Colonic mucosa (tissue), 4 donors: ENCODE results near the gene ERBB3. TPM values are rescaled to one million over a fixed set of nuclear protein-coding genes. Genes with fewer than 3 reads are reported as not detected.

Experiments used
- DNase-seq: peaks from one replicate; pipeline ENCODE4 v3.0.0-alpha.2; 2020
- H3K27ac ChIP-seq: fragments of 200-600 bp; one replicate; pipeline ENCODE4 v1.8.0; 2021
- H3K27me3 ChIP-seq: fragments of 200-600 bp; one replicate; pipeline ENCODE4 v1.8.0; 2021
- H3K36me3 ChIP-seq: fragments of 200-600 bp; one replicate; pipeline ENCODE4 v1.8.0; 2021
- H3K4me1 ChIP-seq: fragments of 200-600 bp; one replicate; pipeline ENCODE4 v1.8.0; 2021; ENCODE audit warnings: mild to moderate bottlenecking
- H3K4me3 ChIP-seq: fragments of 200-600 bp; one replicate; pipeline ENCODE4 v1.8.0; 2021
- H3K9ac ChIP-seq, 2 donors: one replicate each; pipeline ENCODE4 v1.7.0; 2013; ENCODE audit warnings: control low read depth in 2 of 2, low read depth in 2 of 2, low read length in 2 of 2
- H3K9me3 ChIP-seq: fragments of 200-600 bp; one replicate; pipeline ENCODE4 v1.8.0; 2021
- CTCF ChIP-seq: fragments of 200-600 bp; IDR thresholded peaks from one replicate; pipeline ENCODE4 v1.8.0; 2022; ENCODE audit warnings: antibody characterized with exemption, mild to moderate bottlenecking
- intact Hi-C: fragments of 100-400 bp; cut with DNase I; formaldehyde crosslinking; loops from one replicate; pipeline ENCODE4 v1.14.1; 2022
- total RNA-seq, 2 donors: library from RNA; stranded (reverse); fragmentation: NEBNext Ultra II Directional in 1 of 2; extraction: Animal tissue kit (Norgen Biotek cat#: 25700) in 1 of 2; gene quantifications; one replicate each; pipeline ENCODE4 v1.2.1, GENCODE V29; 2021
- donor health status: healthy.
- donor health status: DM: no; HTN: no; CAD: no.
- donor health status: DM: no; HTN: no; CAD: no.

ERBB3 gene
- total RNA-seq, 2 donors from 2014 or later, result 158 to 206 TPM

DNA sequence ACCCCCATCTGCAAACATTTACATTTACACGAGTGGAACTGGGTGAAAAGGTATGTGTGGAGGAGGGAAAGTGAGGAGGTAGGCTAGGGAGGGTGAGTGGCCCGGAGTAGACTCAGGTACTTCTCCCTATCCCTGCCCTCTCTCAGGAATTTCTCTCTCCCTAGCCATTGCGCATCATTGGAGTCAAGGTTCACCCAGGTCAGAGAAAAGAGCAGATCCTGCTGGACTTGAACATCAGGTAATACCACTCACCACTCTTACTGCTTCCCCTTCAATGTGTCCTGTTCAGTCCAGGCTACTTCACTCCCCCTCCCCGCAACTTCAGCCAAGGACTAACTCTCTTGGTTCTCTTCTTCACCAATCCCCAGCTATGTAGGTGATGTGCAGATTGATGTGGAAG lies 50.9 kb downstream of the ERBB3 start:
- Histone ChIP-seq H3K4me3 (no peak overlapping the region), H3K9ac (peak overlapping the region in 1 of 2 donors; percentile 9), H3K27ac (no peak overlapping the region), H3K36me3 (peaks cover 5% of the 10 kb centered on the region), H3K4me1 (peaks cover 14% of the 10 kb centered on the region), H3K27me3 (no peaks in the 10 kb centered on the region), H3K9me3 (no peaks in the 10 kb centered on the region)
- no peak for TF ChIP-seq CTCF
- DNase-seq, result no peak
- intact Hi-C loops, result no loop called here

DNA sequence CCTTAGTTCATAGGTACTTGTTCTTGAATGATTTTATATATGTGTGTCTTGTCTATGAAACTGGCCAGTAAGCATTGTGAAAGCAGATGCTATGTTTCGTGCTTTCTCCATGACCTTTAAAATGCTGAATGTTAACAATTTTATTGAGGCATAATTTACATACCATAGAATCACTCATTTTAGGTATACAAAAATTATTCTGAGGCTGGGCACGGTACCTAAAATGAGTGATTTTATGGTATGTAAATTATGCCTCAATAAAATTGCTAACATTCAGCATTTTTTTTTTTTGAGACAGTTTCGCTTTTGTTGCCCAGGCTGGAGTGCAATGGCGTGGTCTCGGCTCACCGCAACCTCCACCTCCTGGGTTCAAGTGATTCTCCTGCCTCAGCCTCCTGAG lies 54.9 kb downstream of the ERBB3 start:
- no peaks in the 10 kb centered on the region for H3K27me3 ChIP-seq
- H3K27ac ChIP-seq, result no peak overlapping the region
- H3K36me3 ChIP-seq, result peaks cover 12% of the 10 kb centered on the region
- intact Hi-C loops, result no loop called here
- peaks cover 1% of the 10 kb centered on the region for H3K4me1 ChIP-seq
- no peak overlapping the region for H3K9ac ChIP-seq
- DNase-seq, result no peak
- H3K9me3 ChIP-seq, result no peaks in the 10 kb centered on the region
- TF ChIP-seq CTCF, result no peak
- H3K4me3 ChIP-seq, result no peak overlapping the region

DNA sequence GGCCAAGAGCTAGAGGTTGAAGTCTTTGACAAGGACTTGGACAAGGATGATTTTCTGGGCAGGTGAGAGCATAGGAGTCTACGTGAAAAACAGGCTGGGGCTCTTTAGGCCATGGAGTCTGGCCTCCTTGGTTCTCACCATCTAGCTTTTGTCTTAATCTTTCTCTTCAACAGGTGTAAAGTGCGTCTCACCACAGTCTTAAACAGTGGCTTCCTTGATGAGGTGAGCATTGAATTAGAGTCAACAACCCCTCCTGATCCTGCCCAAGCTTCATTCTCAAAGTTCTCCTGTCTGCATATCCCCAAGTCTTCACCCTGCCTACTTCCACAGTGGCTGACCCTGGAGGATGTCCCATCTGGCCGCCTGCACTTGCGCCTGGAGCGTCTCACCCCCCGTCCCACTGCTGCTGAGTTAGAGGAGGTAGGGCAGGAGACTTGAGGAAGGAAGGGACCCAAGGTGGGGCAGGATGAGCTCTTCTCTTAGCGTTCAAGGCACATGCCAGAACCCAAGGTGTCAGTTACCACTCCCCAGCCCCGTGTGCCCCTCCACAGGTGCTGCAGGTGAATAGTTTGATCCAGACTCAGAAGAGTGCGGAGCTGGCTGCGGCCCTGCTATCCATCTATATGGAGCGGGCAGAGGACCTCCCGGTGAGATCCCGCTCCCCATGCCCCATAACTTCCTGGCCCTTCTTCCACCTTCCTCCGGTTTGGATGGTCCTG lies 58.0 kb downstream of the ERBB3 start:
- H3K27me3 ChIP-seq, result no peaks in the 10 kb centered on the region
- no peak for DNase-seq
- H3K9ac ChIP-seq, result no peak overlapping the region
- H3K9me3 ChIP-seq, result no peaks in the 10 kb centered on the region
- TF ChIP-seq CTCF, result no peak
- H3K4me3 ChIP-seq, result no peak overlapping the region
- peaks cover 17% of the 10 kb centered on the region for H3K36me3 ChIP-seq
- intact Hi-C loops, result no loop called here
- no peak overlapping the region for H3K27ac ChIP-seq
- no peaks in the 10 kb centered on the region for H3K4me1 ChIP-seq

DNA sequence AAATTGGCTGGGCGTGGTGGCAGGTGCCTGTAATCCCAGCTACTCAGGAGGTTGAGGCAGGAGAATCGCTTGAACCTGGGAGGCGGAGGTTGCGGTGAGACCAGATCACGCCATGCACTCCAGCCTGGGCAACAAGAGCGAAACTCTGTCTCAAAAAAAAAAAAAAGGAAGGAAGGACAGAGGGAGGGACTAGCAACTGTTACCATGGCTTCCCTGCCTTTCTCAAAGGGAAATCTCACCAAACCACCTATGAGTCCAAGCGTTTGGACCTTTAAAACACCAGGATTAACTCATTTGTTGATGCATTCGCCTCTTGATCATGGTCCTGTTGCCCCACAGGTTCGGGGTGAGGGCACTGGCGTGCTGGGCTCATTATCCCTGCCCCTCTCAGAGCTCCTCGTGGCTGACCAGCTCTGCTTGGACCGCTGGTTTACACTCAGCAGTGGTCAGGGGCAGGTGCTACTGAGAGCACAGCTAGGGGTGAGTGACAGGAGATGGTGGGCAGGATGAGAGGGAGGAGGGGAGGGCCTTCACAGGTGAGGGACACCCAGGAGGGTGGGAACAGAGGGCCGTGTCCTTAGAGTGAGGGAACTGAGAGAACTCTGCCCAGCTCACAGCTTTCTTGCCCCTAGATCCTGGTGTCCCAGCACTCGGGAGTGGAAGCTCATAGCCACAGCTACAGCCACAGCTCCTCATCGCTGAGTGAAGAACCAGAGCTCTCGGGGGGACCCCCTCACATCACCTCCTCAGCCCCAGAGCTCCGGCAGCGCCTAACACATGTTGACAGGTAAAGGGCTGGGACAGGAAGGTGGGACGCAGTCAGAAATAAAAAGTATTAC lies 62.2 kb downstream of the ERBB3 start:
- no peaks in the 10 kb centered on the region for H3K9me3 ChIP-seq
- no peaks in the 10 kb centered on the region for H3K27me3 ChIP-seq
- no peak overlapping the region for H3K4me3 ChIP-seq
- H3K9ac ChIP-seq, result no peak overlapping the region
- intact Hi-C loops, result no loop called here
- H3K36me3 ChIP-seq, result peaks cover 15% of the 10 kb centered on the region
- TF ChIP-seq CTCF, result no peak
- no peak overlapping the region for H3K27ac ChIP-seq
- DNase-seq, result no peak
- H3K4me1 ChIP-seq, result no peaks in the 10 kb centered on the region

DNA sequence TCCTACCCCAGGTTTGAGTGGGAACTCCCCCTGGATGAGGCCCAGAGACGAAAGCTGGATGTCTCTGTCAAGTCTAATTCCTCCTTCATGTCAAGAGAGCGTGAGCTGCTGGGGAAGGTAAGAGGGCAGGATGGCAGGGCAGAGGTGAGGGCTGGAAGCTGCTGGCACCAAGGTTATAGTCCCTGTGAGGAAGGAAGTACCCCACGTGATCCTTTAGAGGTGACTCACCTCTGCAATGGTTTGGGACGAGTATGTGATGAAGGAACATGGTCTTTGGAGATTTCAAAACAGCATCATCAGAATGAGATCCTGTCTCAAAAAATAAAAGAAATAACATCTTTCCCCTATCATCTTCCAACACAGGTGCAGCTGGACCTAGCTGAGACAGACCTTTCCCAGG lies 63.3 kb downstream of the ERBB3 start:
- Histone ChIP-seq H3K27ac (peak overlapping the region; percentile 44), H3K27me3 (no peaks in the 10 kb centered on the region), H3K9me3 (no peaks in the 10 kb centered on the region), H3K36me3 (peaks cover 13% of the 10 kb centered on the region), H3K9ac (no peak overlapping the region), H3K4me3 (no peak overlapping the region), H3K4me1 (no peaks in the 10 kb centered on the region)
- DNase-seq, result no peak
- intact Hi-C loops, result no loop called here
- TF ChIP-seq CTCF, result no peak
